GM19467 (cell line): ENCODE measurements around the gene RASSF8.

Experiments
- ATAC-seq: cut with Tn5 transposase; IDR thresholded peaks from one replicate; pipeline ENCODE4 v1.9.1; 2021; ENCODE audit warnings: mild to moderate bottlenecking, moderate library complexity; ENCODE audit not compliant: unreplicated experiment

RASSF8 gene

DNA sequence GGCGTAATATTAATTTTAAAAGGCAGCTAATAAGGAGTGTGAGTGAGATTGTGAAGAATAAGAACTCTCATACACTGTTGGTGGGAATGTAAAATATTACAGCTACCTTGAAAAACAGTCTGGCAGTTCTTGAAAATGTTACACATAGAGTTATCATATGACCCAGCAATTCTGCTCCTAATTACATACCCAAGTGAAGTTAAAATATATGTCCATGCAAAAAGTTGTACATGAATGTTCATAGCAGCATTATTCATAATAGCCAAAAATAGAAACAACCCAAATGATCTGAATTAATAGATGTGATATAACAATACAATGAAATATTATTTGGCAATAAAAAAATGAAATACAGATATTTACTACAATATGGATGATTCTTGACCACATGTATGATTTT, 68.2 kb downstream of the RASSF8 start:
- ATAC-seq, result no peak

DNA sequence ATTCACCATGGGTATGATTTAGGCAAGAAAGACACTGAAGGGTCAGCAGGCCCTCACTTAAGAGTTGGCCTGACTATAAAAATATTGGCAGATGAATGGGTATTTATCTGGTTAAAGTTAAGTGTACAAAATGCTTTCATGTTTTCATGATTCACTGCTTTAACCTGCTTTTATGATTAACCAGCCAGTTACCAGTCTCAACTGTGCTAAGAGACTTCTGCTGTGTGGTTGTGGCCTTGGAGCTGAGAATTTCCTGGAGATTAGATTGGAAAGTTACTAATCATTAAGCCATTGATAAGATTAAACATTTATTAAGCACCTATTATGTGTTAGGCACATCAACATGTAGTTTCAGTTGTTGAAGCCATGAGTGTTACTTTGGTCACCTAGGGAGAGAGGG, 68.9 kb downstream of the RASSF8 start:
- ATAC-seq, result no peak

DNA sequence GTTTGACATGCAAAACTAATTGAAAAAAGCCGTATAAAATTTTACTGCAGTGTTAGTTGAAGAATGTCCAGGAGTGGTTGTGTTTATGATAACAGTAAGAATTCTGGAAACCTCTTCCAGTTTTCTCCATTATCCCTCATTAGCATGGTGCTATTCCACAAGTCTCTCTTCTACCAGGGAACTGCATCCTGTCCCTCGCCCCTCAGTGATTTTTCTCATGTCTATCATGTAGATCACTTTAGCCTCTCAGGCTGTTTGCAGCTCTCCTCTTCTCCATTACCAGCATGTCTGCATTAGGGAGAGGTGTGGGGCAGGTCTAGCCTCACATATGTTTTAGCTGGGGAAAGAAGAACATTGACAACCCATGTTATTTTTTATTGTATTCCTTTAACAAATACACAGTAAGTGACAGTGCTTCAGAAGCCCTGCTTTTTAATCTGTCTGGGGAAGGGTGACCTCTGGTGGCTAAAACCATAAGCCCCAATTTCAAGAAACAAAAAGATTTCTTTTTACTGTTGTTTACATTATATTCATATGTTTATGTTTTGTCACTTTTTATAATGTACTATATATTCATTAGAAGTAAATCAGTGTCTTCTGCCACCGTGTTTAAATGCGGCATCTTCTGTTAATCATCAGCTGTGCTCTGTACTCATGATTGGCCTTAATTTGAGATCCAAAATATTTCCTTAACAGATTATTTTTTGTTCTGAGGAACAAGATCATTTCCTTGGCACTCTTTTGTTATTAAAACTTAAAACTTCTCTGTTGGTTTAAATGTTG, 70.7 kb downstream of the RASSF8 start:
- ATAC-seq, result no peak

DNA sequence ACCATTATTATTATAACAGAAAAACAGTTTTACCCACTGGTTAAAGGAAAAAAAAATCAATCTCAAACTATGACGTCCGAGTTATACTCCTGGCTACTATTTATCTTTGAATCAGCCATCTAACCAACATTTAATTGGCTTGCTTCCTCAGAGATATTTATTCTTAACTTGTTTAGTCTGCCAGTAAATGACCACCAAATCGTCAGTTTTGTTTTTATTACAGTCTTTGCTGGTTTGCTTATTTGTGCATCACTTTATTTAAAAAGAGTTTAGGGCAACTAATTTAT, 71.2 kb downstream of the RASSF8 start:
- ATAC-seq, result no peak

DNA sequence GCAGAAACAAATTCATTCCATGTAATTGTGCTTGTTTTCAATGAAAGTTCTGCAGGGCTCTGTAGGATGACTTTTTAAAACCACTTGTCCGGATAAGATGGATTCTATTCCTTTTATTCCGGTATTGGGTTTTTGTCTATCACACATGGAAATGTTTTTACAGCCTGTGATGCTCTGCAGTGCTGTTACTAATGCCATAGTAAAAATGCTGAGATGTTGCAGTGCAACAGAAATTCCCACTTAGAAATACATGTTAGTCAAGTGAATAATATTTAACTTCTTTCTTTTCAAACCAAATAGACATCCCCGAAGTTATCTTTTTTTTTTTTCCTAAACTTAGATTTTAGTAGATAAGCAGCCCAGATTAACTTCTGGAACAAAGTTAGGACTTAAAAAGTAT, 71.9 kb downstream of the RASSF8 start:
- ATAC-seq, result no peak

DNA sequence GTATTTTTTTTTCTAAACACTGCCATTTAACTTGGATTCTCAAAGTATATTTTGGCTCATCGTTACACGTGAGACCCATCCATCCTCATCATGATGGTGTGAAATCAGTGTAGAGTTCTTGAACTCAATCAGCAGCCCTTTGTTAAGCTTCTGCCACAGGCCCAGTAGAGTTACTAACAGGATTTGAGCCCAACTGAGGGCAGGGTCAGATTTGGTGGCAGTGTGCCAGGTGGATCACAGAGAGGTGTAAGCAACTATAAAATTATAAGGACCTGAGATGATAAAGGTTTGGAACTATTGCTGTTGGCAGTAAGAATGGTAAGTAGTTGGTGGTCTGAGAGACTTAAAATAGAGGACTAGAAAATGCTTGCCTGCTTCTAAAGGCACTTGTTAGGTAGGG, 72.8 kb downstream of the RASSF8 start:
- no peak for ATAC-seq

DNA sequence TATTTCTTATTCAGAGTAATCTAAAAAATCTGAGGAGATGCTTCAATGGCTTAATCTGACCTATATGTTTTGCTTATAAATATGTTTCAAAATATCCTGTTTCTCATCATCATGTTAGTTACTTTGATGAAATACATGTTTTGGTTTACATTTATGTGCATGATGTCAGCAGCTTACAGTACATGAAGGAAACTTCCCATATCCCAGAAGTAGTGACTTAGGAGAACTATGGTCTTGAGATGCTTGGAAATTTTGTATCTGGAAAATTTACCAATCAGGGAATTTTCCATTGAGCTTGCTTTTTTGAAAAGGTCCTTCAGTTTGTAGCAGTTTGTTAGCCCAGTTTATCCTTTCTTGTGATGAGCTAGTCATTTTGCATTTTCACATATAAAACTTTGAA, 73.3 kb downstream of the RASSF8 start:
- ATAC-seq, result no peak

DNA sequence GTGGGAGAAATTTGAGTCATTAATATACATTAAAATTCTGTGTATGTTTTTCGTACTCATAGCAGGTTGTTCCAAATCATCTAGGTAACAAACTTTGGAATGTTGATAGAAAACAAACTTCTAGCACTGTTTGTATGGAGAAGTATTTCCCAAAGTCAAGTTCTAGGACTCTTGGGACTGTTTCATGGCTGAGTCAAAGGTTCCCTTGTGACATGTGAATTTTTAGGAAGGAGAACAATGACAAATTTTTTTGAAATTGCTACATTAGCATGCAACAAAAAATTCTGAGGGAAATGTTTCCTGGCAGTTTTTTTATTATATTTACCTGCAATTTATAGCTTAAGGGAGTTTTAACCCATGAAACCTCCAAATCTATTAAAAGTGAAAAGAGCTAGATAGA, 73.8 kb downstream of the RASSF8 start:
- ATAC-seq, result no peak

DNA sequence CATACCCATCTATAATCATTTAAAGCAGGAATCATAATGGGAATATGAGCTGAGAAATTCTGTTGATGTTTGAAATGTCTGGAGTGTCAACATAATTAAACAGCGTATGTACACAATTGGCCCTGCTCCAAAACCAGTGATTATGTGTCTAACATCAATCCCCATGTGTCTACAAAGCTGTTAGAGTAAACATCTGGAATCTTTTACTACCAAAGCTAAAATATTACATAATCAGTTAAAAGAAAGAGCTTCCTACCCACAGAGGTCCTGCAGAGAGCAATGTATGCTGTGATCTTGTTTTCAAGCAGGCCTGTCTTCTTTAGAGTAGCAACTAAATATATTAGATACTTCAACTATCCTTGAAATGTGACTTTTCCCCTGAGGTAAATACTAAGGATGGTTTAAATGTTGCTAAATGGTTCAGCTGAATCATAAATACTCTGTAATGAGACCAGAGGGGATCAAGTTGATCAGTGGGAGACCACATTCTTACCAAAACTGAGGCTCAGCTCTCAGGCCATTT, 74.3 kb downstream of the RASSF8 start:
- no peak for ATAC-seq

DNA sequence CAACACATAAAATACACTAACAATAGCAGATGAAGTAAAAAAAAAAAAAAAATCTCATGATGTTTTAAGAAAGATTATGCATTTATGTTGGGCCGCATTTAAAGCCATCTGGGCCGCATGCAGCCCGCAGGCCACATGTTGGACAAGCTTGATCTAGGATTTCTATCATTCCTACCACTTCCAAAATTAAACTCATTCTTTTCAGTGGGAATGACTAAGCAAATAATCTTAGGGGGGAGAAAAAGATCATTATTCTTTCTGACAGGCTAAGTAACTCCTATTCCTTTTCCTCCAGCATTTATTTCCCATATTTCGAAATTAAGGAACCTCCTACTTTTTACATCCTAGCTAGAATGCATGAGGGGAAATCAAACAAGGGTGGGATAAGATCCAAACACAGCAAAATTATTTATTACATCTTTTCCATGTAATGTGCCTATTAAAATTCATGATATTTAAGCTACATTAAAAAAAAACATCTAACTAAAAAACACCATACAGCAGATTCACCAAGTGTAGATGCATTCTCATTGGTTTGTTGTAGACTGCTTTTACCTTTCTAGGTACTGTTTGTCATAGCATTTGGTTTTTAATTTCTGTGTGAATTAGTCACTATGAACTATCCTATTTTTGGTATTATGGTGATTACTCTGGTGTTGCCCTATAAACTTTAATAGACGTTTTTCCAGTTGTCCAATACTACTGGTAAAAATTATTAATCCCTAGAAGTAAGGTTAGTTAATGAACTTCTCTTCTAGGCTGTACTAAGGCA, 76.1 kb downstream of the RASSF8 start:
- ATAC-seq, result no peak

DNA sequence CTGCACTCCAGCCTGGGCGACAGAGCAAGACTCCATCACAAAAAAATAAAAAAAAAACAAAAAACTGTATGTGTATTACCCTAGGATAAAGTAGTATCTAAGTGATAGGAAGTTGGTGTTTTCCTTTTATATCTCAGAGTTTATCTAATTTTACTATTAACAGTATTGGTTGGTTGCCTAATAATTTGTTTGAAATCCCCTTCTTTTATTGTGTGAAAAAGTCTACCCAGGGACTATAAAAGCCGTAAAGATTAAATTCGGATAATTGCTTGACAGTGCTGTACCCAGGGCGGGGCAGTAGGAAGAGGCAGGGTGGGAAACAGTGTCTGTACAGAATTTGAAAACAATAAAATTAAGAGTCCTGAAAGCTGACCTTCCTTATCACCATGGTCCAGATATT, 78.4 kb downstream of the RASSF8 start:
- ATAC-seq, result no peak

DNA sequence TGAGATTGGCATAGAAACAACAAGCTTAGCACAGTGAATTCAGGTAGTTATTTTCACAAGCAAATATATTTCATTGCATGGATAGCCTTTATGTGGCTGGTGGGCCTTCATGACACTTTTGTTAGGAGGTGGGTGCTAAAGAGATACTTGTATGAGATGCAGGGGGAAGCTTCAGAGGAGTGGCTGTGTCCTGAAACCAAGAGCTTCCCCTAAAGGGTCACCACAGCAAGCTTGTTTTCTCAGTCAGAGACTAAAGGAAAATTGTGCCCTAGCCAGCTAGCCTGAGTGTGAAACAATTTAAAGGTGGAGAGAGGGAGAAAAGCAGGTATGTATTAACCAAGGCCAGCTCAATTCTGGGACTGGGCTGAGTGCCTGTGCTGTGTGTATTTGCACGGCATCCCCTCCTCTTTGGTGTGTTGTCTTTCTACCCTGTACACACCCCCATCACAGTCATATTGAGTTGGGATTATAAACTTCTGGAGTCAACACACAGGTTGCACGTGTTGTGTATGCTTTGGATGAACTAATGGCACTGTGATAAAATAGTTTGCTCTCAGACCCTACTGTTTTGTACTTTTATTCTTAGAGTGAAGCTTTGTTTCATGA, 79.2 kb downstream of the RASSF8 start:
- no peak for ATAC-seq

DNA sequence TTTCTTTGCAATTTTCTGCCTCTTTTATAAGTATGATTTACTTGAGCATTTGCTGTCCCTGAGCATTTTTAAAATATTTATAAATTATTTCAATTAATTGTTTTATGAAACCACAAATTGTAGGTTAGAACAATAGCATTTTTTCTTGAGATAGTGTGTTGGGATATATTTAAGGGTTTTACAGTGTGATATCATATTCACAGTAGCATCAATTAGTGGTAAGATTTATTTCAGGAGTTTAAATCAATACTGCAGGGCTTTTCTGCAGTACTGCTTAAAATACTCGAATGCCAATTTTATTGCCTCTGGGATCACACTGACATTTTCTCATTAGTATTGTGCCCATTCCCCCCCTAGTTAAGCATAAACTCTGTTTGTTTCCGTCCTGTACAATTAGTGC, 84.2 kb downstream of the RASSF8 start:
- ATAC-seq, result no peak

DNA sequence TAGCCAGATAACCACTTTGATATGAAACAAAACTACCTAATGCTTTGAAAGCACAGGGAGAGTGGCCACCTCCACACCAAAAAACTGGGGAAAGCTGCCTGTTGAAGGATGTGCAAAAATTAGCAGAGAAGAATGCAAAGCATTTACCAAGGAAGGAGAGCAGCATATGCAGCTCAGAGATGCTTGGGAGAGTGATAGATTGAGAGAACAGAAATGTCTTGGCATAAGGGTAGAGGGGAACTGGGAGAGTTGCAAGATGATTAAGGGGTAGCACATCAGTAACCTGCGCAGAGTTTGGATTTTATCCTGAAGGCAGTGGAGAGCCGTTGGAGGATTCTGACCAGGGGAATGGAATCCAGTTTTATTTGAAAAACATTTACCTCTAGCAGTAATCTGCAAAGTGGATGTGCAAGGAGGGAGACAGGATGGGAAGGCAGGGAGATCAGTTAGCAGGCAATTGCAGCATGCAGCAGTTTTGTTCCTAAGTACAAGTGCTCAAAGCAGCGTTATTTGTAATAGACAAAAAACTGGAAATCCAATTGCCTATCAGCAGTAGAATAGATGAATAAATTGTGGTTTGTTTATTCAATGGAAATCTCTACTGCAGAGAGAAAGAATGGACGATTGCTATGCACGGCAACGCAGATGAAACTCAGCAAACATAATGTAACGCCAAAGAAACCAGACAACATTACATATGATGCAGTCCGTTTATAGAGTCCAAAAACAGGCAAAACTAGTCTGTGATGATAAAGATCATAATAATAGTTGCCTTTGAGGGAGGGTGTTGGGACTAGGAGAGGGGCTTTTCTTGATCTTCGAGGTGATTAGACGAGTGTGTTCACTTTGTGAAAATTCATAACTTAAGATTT, 84.9 kb downstream of the RASSF8 start:
- ATAC-seq, result no peak

DNA sequence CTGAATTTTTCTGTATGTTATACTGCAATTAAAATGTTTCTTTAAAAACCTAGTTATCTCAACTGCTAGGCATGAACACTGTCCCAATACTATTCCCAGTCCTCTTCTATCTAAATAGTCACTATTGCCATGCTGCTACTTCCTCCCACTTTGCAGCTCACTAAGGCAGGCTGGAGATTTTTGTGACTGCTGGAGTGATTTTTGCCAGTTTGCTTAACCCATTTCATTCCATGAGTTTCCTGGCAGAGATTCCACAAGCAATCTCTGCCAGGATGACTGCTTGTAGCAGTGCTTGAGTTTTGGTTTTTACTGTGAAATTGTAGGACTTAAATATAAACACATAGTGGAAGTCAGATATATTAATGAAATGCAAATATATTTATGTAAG, 85.5 kb downstream of the RASSF8 start:
- ATAC-seq, result no peak

DNA sequence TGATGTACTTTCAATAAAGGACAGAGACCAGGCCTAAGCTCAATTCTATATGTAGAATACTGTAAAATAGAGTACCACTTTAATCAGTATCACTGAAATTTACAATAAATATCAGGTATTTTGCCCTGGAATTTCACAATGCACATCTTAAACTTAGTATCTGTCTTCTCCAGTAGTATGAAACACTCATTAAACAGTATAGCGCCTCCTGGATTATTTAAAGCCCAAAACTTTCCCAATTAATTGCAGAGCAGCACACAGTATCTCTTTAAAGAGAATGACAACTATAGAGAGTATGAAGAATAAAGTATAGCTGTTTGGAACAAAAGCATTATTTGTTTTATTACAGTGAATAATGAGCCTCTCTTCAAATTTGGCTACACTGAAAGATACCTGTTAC, 86.1 kb downstream of the RASSF8 start:
- no peak for ATAC-seq

DNA sequence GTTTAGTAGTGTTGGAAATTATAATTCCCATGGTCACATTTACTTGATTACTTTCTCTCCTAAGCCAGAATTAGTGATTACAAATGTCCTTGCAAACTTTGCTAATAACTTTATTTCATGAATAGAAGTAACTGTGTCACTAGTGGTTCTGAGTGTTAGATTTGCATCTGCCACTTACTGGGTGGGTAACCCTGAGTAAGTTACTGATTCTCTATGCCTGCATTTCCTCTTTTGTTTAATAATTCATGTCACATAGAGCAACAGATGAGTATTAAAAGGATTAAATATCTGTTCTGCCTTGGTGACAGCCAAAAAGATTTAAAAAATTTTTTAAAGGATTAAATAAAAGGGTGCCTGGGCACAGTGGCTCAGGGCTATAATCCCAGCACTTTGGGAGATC, 87.7 kb downstream of the RASSF8 start:
- ATAC-seq, result no peak

DNA sequence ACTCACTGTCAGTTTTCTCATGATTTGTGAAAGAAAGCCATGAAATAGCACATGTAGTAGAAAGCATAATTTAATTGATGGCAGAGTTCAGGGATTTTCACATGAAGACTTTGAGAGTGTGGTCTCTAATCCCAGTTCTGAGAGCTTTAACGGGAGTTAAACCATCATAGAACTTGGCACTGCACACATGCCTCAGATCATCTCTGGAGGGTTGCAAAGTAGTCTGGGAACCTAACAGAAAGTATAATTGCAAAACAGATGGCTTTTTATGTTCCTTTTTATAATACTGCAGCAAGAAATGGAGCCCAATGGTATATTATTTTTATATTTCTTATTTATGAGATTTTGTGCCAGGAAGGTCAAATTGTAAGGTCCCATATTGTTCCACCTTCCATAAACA, 88.4 kb downstream of the RASSF8 start:
- no peak for ATAC-seq

DNA sequence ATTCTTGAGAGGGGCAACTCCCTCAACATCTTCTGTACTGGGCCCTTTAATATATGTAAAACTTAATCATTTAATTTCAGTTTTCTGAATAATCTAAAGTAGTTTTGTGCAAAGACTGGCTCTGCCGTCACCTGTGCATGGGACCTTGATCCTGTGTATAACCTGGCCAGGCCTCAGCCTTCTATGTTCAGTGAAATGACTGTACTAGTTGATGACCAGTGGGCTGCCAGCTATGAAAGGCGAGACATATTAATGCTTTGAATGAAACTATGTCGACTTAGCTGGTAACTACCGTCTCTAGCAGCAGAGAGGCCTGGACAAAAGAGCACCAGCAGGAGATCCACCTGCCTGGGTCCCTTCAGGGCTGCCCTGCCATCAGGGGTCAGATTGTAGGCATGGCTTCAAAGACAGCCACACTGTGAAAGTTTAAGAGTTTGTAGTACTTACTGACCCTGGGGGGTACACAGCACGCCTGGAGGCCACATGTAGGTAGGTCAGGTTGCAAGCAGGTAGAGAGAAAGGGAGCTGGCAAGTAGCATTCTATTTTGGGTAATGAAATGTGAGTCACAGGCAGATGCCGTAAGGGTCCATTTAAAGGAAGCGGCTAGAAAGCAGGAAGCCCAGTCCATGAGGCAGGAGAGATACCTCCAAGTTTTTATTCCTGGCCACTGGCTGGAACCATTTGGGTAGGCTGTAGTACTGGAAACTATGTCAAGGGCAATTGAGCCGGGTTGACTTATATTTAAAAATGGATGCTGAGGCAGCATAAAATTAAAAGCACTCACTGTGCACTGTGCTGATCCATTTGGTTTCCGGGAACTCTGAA, 89.1 kb downstream of the RASSF8 start:
- no peak for ATAC-seq

DNA sequence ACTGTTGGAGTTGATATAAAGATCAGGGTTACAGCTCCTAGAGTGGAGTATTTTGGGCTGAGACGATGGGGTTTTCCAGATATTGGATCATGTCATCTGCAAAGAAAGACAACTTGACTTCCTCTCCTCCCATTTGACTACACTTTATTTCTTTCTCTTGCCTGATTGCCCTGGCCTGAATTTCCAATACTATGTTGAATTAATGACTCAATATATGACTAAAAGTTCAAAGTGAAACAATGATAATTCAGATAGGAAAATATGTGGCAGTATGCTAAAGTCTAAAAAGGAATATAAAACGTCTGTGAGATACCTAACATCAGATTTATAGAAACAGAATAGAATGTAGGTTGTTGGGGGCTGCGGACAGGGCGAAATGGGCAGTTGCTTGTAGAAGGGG, 94.2 kb downstream of the RASSF8 start:
- ATAC-seq, result no peak
